ENCODE measurements around the gene VIPR2. TPM values are rescaled to one million over a fixed set of nuclear protein-coding genes. Genes with fewer than 3 reads are reported as not detected.
A peak's percentile ranks its signal among the peaks of the same experiment; 100 is the strongest.

VIPR2 gene
- total and polyA plus RNA-seq, 11 donors = 3.3 to 27.0 (median 18.5) TPM

DNA sequence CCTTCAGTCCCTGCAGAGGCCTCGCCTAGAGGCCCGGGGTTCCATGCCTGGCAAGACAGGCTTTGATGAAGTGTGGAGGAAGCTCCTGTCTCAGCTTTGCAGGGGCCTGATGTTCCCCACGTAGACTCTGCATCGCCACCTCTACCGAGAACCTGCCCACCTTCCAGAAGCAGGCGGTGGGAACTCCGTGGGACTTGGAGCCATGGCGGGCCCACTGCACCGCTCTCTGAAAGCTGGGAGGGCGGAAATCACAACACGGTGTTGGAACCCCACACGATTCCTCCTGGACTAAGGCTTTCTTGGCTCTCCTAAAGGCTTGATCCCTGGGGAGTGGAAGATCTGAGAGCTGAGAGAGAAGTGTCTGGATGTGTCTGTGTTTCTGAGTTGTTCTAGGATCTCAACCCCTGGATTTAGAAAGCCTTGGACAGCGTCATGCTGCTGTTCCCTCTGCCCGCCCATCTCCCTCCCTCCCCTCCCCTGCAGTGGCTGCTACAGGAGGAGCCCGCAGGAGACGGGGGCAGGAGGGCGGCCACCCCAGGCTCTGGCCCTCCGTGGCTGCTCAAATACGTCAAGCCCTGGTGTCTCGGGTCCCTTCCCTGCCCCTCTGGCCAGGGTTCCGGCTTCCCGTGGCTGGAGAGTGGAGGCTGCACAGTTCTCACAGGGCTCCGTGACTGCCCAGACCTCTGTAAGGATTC, 79.7 kb downstream of the VIPR2 start:
- Histone ChIP-seq H3K36me3 (no peaks in the 10 kb centered on the region), H3K27me3 (no peaks in the 10 kb centered on the region), H3K4me1 (peaks cover 0 to 48% (median 30%) of the 10 kb centered on the region in 12 donors), H3K4me3 (peak overlapping the region in 1 of 12 donors; percentile 9), H3K27ac (peak overlapping the region in 11 of 12 donors; percentile 3 to 69 (median 52)), H3K9me3 (no peaks in the 10 kb centered on the region)
- WGBS, 4 donors = 64 to 78% (median 76%) methylated on average over 19 to 23 of the region's 23 CpGs
- ATAC-seq (peak; percentile 23 to 68 (median 59)), DNase-seq (peak; percentile 66 to 83 (median 72))
- TF ChIP-seq, protein P1, sequence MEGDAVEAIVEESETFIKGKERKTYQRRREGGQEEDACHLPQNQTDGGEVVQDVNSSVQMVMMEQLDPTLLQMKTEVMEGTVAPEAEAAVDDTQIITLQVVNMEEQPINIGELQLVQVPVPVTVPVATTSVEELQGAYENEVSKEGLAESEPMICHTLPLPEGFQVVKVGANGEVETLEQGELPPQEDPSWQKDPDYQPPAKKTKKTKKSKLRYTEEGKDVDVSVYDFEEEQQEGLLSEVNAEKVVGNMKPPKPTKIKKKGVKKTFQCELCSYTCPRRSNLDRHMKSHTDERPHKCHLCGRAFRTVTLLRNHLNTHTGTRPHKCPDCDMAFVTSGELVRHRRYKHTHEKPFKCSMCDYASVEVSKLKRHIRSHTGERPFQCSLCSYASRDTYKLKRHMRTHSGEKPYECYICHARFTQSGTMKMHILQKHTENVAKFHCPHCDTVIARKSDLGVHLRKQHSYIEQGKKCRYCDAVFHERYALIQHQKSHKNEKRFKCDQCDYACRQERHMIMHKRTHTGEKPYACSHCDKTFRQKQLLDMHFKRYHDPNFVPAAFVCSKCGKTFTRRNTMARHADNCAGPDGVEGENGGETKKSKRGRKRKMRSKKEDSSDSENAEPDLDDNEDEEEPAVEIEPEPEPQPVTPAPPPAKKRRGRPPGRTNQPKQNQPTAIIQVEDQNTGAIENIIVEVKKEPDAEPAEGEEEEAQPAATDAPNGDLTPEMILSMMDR (IDR thresholded peaks at IDR 0.05) = no peak
- no peak for TF ChIP-seq POLR2A (IDR thresholded peaks at IDR 0.05)
- intact Hi-C loops (cut with DNase I) = loop anchor here in 1 of 10 donors (5.0 kb wide), 1 partner anchor 33 kb away; no protein-coding TSS in a partner anchor

DNA sequence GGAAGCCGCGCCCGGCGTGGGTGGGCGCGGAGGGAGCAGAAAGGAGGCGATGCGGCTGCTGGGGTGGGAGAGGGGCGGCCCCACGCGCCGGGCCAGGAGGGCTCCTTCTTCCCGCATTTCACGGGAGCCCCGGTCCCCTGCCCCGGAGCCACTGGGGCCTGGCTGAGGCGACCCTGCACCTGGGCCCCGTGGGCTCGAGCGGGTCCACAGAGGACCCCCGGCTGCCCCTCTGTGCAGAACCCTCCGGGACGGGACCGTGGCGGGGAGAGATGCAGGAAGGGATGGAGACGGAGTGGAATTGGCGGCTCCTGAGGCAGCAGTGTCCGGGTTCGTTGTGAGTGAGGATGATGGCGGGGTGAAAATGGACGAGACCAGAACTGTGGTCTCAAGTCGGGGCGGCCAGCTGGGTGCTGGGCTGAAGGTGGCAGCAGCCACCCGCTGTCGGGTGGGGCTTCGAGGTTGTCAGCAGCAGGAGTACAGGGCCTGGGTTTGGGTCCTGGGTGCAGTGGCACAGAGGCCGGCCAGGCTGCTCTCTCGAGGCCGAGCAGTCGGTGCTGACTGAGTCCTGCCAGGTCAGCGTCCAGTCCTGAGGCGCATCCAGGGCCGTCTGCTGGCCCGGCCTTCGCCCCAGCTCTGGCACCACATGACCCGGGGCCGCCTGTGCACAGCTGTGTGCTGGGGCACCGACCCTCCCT, 80.4 kb downstream of the VIPR2 start:
- ATAC-seq = peak in 2 of 4 donors; percentile 12 to 17
- intact Hi-C loops (cut with DNase I) = no loop called here
- no peaks in the 10 kb centered on the region for H3K9me3 ChIP-seq

DNA sequence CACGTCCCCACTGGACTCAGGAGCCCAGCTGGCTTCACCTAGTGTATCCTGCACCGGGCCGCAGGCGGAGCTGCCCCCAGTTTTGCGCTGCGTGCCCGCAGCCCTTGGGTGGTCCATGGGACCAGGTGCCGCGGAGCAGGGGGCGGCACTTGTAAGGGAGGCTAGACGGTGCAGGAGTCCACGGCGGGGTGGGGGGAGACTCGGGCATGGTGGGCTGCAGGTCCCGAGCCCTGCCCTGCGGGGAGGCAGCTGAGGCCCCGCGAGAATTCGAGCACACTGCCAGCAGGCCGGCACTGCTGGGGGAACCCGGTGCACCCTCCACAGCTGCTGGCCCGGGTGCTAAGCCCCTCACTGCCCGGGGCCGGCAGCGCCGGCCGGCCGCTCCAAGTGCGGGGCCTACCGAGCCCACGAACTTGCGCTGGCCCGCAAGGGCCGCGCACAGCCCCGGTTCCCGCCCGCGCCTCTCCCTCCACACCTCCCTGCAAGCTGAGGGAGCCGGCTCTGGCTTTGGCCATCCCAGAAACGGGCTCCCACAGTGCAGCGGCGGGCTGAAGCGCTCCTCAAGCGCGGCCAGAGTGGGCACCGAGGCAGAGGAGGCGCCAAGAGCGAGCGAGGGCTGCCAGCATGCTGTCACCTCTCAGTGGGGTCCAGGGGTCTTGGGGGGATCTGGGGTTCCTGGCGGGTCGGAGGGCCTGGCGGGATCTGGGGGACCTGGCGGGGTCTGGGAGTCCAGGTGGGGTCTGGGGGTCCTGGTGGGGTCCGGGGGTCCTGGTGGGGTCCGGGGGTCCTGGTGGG, 81.4 kb downstream of the VIPR2 start:
- no peak for ATAC-seq
- no peak overlapping the region for H3K27ac ChIP-seq
- peaks cover 0 to 34% (median 18%) of the 10 kb centered on the region in 12 donors for H3K4me1 ChIP-seq
- H3K36me3 ChIP-seq = peaks cover 0 to 2% (median 0%) of the 10 kb centered on the region in 9 donors
- WGBS, 4 donors = 73 to 95% (median 95%) methylated on average over 7 to 56 of the region's 56 CpGs
- no peaks in the 10 kb centered on the region for H3K9me3 ChIP-seq
- no peaks in the 10 kb centered on the region for H3K27me3 ChIP-seq
- TF ChIP-seq, protein P1 (IDR thresholded peaks at IDR 0.05) = no peak
- TF ChIP-seq POLR2A (IDR thresholded peaks at IDR 0.05) = no peak
- no peak overlapping the region for H3K4me3 ChIP-seq
- intact Hi-C loops (cut with DNase I) = no loop called here
- no peak for DNase-seq

More for the DNA sequence above, 80.4 kb downstream of the VIPR2 start:
- Histone ChIP-seq H3K36me3 (no peaks in the 10 kb centered on the region), H3K27me3 (no peaks in the 10 kb centered on the region), H3K4me1 (peaks cover 0 to 41% (median 25%) of the 10 kb centered on the region in 12 donors), H3K27ac (peak overlapping the region in 11 of 12 donors; percentile 3 to 69 (median 52)), H3K4me3 (no peak overlapping the region)
- TF ChIP-seq POLR2A (IDR thresholded peaks at IDR 0.05) = no peak
- TF ChIP-seq, protein P1 (IDR thresholded peaks at IDR 0.05) = no peak
- 87 to 98% (median 90%) methylated on average over 40 to 48 of the region's 48 CpGs for WGBS, 4 donors
- DNase-seq = peak in 1 of 5 donors; percentile 50
